HG02678 (cell line): ENCODE results near the gene PNMA6A.
"Not testable (repeated sequence)": the region's sequence is repeated elsewhere in the genome, so short reads cannot be mapped to it uniquely, and the experiment has no call there.

Experiments
- ATAC-seq: cut with Tn5 transposase; IDR thresholded peaks from one replicate; pipeline ENCODE4 v1.9.1; 2021; ENCODE audit warnings: mild to moderate bottlenecking, moderate library complexity; ENCODE audit not compliant: unreplicated experiment

Gene PNMA6A

GRCh38 chrX:153071909-153072583 lies at the start of gene PNMA6A:
Gene PNMA6A (plus strand): TSS chrX:153072454. CDS start chrX:153073063, 609 bp downstream.
- not testable (repeated sequence) for ATAC-seq

GRCh38 chrX:153026501-153026900 lies 45.8 kb upstream of the PNMA6A start:
- ATAC-seq, result not testable (repeated sequence)

GRCh38 chrX:153028487-153028886 lies 43.8 kb upstream of the PNMA6A start:
- ATAC-seq, result not testable (repeated sequence)

- ATAC-seq, result no peak
Observed at GRCh38 chrX:153029162-153029561, 43.1 kb upstream of the PNMA6A start.

- no peak for ATAC-seq
Observed at GRCh38 chrX:153029875-153030274, 42.4 kb upstream of the PNMA6A start.

- no peak for ATAC-seq
Observed at GRCh38 chrX:153030801-153031200, 41.5 kb upstream of the PNMA6A start.

GRCh38 chrX:153032397-153033118 lies 39.7 kb upstream of the PNMA6A start:
- peak; percentile 84 for ATAC-seq

GRCh38 chrX:153049093-153049492 lies 23.2 kb upstream of the PNMA6A start:
- ATAC-seq, result no peak

- ATAC-seq, result no peak
Observed at GRCh38 chrX:153052534-153052933, 19.7 kb upstream of the PNMA6A start.

- ATAC-seq, result no peak
Observed at GRCh38 chrX:153055871-153056749, 16.1 kb upstream of the PNMA6A start, which contains the start of gene PNMA3. Gene PNMA3 (plus strand): TSS chrX:153056470. CDS start chrX:153057056, 586 bp downstream.

GRCh38 chrX:153057281-153057680 lies 15.0 kb upstream of the PNMA6A start:
- ATAC-seq, result no peak

GRCh38 chrX:153059191-153060094 lies 12.8 kb upstream of the PNMA6A start:
- no peak for ATAC-seq

GRCh38 chrX:153060095-153060445 lies 12.2 kb upstream of the PNMA6A start:
- ATAC-seq, result no peak

- no peak for ATAC-seq
Observed at GRCh38 chrX:153061732-153062131, 10.5 kb upstream of the PNMA6A start.

GRCh38 chrX:153063315-153063714 lies 8.9 kb upstream of the PNMA6A start:
- no peak for ATAC-seq

GRCh38 chrX:153064061-153064460 lies 8.2 kb upstream of the PNMA6A start:
- ATAC-seq, result no peak

- ATAC-seq, result no peak
Observed at GRCh38 chrX:153065389-153065788, 6.9 kb upstream of the PNMA6A start.

GRCh38 chrX:153066402-153066801 lies 5.9 kb upstream of the PNMA6A start:
- not testable (repeated sequence) for ATAC-seq

GRCh38 chrX:153073331-153073730 lies 1.1 kb downstream of the PNMA6A start:
- ATAC-seq, result not testable (repeated sequence)

- no peak for ATAC-seq
Observed at GRCh38 chrX:153074262-153074899, 2.1 kb downstream of the PNMA6A start.
